HL-60 (cell line): ENCODE data around the gene GNAT1.

Source experiments
- DNase-seq, 2 experiments: peaks; one replicate each; pipeline ENCODE4 v3.0.0-alpha.2; 2010 to 2020; ENCODE audit warnings: low read depth in 1 of 2, low spot score in 1 of 2
- H3K27ac ChIP-seq: fragments of 250-450 bp; sonication (Bioruptor Pico); replicated peaks from 2 replicates; pipeline ENCODE4 v1.5.1; 2020; ENCODE audit warnings: mild to moderate bottlenecking, moderate library complexity
- H3K27me3 ChIP-seq: fragments of 250-450 bp; sonication (Bioruptor Pico); 2 replicates; pipeline ENCODE4 v1.5.1; 2021; ENCODE audit warnings: mild to moderate bottlenecking, moderate library complexity; ENCODE audit not compliant: insufficient read depth, poor library complexity, severe bottlenecking
- H3K4me3 ChIP-seq: replicated peaks from 2 replicates; pipeline ENCODE4 v1.5.1; 2011; ENCODE audit warnings: mild to moderate bottlenecking, control low read depth, low read length; ENCODE audit not compliant: insufficient read depth
- CTCF ChIP-seq: IDR thresholded peaks from one replicate; pipeline ENCODE4 v1.5.1; 2011; ENCODE audit warnings: low read length, control low read depth, inconsistent platforms; ENCODE audit not compliant: insufficient read depth
- GABPA ChIP-seq: IDR thresholded peaks from 2 replicates; pipeline ENCODE4 v1.6.1; 2012; ENCODE audit warnings: low read depth
- POLR2AphosphoS5 ChIP-seq: IDR thresholded peaks from 2 replicates; pipeline ENCODE4 v1.6.1; 2012; ENCODE audit warnings: low read depth
- REST ChIP-seq: IDR thresholded peaks from 2 replicates; pipeline ENCODE4 v1.6.1; 2012; ENCODE audit warnings: low read depth; ENCODE audit not compliant: insufficient replicate concordance
- SPI1 ChIP-seq: IDR thresholded peaks from 2 replicates; pipeline ENCODE4 v1.6.1; 2012; ENCODE audit warnings: low read depth, mild to moderate bottlenecking, borderline replicate concordance

GNAT1 gene

DNA sequence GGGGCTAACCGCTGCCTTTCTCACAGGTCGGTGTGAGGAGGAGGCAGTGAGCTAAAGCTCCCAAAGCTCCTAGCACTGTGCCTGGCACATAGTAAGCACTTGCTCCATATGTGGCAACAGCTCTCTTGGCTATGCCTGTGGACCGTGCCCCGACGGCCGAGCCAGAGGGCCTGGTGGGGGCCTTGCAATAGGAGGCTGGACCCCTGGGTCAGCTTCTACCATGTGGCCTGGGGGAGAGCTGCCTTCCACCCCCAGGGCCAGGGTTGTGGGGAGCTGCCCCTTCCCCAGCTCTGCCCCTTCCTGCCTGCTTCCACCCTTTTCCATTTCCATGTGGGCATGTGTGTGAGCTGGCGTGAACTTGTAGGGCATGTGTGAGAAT is 16.9 kb upstream of the GNAT1 start:
- DNase-seq, result no peak
- no peaks in the 10 kb centered on the region for H3K27me3 ChIP-seq
- TF ChIP-seq REST (no peak), CTCF (no peak), POLR2AphosphoS5 (no peak), SPI1 (no peak), GABPA (no peak)
- no peak overlapping the region for H3K27ac ChIP-seq
- H3K4me3 ChIP-seq, result no peak overlapping the region

- H3K27ac ChIP-seq, result no peak overlapping the region
- TF ChIP-seq SPI1, result no peak
- no peak for TF ChIP-seq GABPA
- no peak for TF ChIP-seq CTCF
- TF ChIP-seq POLR2AphosphoS5, result no peak
- TF ChIP-seq REST, result no peak
- H3K27me3 ChIP-seq, result no peaks in the 10 kb centered on the region
- H3K4me3 ChIP-seq, result no peak overlapping the region
- no peak for DNase-seq
Observed at GRCh38 chr3:50174947-50175524, 16.4 kb upstream of the GNAT1 start.

DNA sequence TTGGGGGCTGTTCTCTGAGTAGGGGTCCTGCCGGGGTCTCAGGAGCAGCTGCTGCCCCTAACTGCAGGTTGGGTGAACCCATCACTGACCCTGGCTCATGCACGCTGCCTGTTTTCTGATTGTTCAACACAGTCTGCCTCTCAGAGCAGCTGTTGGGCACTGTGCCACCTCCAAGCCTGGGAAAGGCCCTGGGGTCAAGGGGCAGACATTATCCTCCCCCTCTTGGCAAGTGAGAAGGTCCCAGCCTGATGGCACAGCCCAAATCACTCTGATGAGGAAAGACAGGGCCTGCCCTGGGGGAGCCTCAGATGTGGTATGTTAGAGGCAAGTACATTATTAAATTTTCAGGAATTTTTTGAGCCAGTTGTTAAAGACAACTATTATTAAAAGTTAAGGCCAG is 14.1 kb upstream of the GNAT1 start:
- no peak for DNase-seq
- TF ChIP-seq POLR2AphosphoS5, result no peak
- TF ChIP-seq SPI1, result no peak
- no peak for TF ChIP-seq GABPA
- H3K4me3 ChIP-seq, result no peak overlapping the region
- H3K27me3 ChIP-seq, result no peaks in the 10 kb centered on the region
- no peak overlapping the region for H3K27ac ChIP-seq

- TF ChIP-seq CTCF, result no peak
- TF ChIP-seq REST, result no peak
- TF ChIP-seq GABPA, result no peak
- no peak for TF ChIP-seq POLR2AphosphoS5
- TF ChIP-seq SPI1, result no peak
- Histone ChIP-seq H3K27ac (no peak overlapping the region), H3K4me3 (no peak overlapping the region), H3K27me3 (no peaks in the 10 kb centered on the region)
- DNase-seq, result no peak
Observed at GRCh38 chr3:50179710-50180109, 11.7 kb upstream of the GNAT1 start.
